Heart left ventricle (tissue), 16 donors: ENCODE measurements around the gene RPRD1A. TPM values are rescaled to one million over a fixed set of nuclear protein-coding genes. Genes with fewer than 3 reads are reported as not detected.

ENCODE experiments used
- ATAC-seq, 4 donors: fragments of 200-7000 bp; cut with Tn5 transposase; one replicate each; pipeline ENCODE4 v1.9.1; 2020 to 2022; ENCODE audit warnings: moderate library complexity in 4 of 4, mild to moderate bottlenecking in 3 of 4, moderate number of reproducible peaks in 1 of 4
- DNase-seq, 5 donors: peaks; one replicate each; pipeline ENCODE4 v3.0.0-alpha.2; 2020
- H3K27ac ChIP-seq, 12 donors: fragments of 200-600 bp; sonication (generic) in 4 of 12; one replicate each; pipeline versions ENCODE4 v1.5.0 to v1.8.0; 2016 to 2022; ENCODE audit warnings: mild to moderate bottlenecking in 2 of 12
- H3K27me3 ChIP-seq, 9 donors: fragments of 200-600 bp; sonication (generic) in 2 of 9; one replicate each; pipeline versions ENCODE4 v1.5.1 to v1.8.0; 2016 to 2022; ENCODE audit warnings: mild to moderate bottlenecking in 3 of 9
- H3K36me3 ChIP-seq, 9 donors: fragments of 200-600 bp; sonication (generic) in 2 of 9; one replicate each; pipeline versions ENCODE4 v1.5.0 to v1.8.0; 2018 to 2022; ENCODE audit warnings: mild to moderate bottlenecking in 2 of 9
- H3K4me1 ChIP-seq, 12 donors: fragments of 200-600 bp; sonication (generic) in 4 of 12; one replicate each; pipeline versions ENCODE4 v1.5.0 to v1.8.0; 2016 to 2022; ENCODE audit warnings: mild to moderate bottlenecking in 3 of 12
- H3K4me3 ChIP-seq, 12 donors: fragments of 200-600 bp; sonication (generic) in 4 of 12; one replicate each; pipeline versions ENCODE4 v1.5.0 to v1.8.0; 2017 to 2022; ENCODE audit warnings: mild to moderate bottlenecking in 9 of 12, moderate library complexity in 4 of 12
- H3K9me3 ChIP-seq, 12 donors: fragments of 200-600 bp; sonication (generic) in 4 of 12; one replicate each; pipeline versions ENCODE4 v1.5.0 to v1.8.0; 2016 to 2022; ENCODE audit warnings: mild to moderate bottlenecking in 1 of 12
- CTCF ChIP-seq, 12 donors: fragments of 200-600 bp; sonication (generic) in 4 of 12; IDR thresholded peaks; one replicate each; pipeline versions ENCODE4 v1.5.0 to v1.8.0; 2018 to 2022; ENCODE audit warnings: antibody characterized with exemption in 12 of 12, mild to moderate bottlenecking in 5 of 12
- POLR2A ChIP-seq, 2 donors: fragments of 450-650 bp; IDR thresholded peaks; one replicate each; pipeline ENCODE4 v1.6.1; 2017; ENCODE audit warnings: antibody characterized with exemption in 2 of 2, mild to moderate bottlenecking in 2 of 2, moderate library complexity in 2 of 2
- WGBS, 4 donors: extraction: QIAGEN DNeasy Blood & Tissue Kit in 2 of 4; methylation state at CpG; one replicate each; pipeline versions ENCODE4 v1.1.5 to v1.1.7; 2013 to 2018; 5-methylcytosine and 5-hydroxymethylcytosine counted together
- intact Hi-C, 10 donors: fragments of 100-400 bp; cut with DNase I; formaldehyde crosslinking; loops; one replicate each; pipeline versions ENCODE4 v1.11.1 to v1.14.2; 2022
- polyA plus RNA-seq, 2 donors: library from polyadenylated mRNA; stranded (reverse); fragments of 200-250 nt; gene quantifications; one replicate each; pipeline ENCODE4 v1.2.3, GENCODE V29; 2013
- total RNA-seq, 9 donors: library from RNA; depleted of rRNA in 2 of 9; stranded (reverse); fragments of >200 nt in 2 of 9; fragmentation: NEBNext Ultra II Directional in 3 of 9; extraction: Animal tissue kit (Norgen Biotek cat#: 25700) in 3 of 9; gene quantifications; one replicate each; pipeline versions ENCODE4 v1.1.0 to v1.2.4, GENCODE V29; 2016 to 2023
- donor health status: ischemic (EF 13 %, LVEDD 7.1; RV severe dilation, severe dysfunction).
- donor health status: healthy with polysubstance abuse.
- donor health status: DM: no; HTN: yes; CAD: no.
- donor health status: DM: no; HTN: no; CAD: no.
- donor health status: ischemic (EF 25% LVEDD 6.9; RV normal size, moderate dysfunction).
- donor health status: ischemic (EF 25% LVEDD 5.7; RV mildly dilated, moderate dysfunction).
- donor health status: healthy.
- donor health status: DM: yes; HTN: yes; CAD: no.
- donor health status: ischemic (EF 35%, LVEDD 5.7; RV mildly dilated, moderate dysfunction).
- donor health status: nonischemic (EF 11% LVEDD 7.7; RV severe dilation, severe dysfunction).
- donor health status: DM: yes; HTN: yes; CAD: no.
- donor health status: PGD.
- donor health status: ischemic (EF 29% LVEDD 5.4; RV normal size, mild dysfunction).
- donor health status: nonischemic (EF 23%, LVEDD 6.1; RV moderate dilation, normal function).

Gene RPRD1A
- total and polyA plus RNA-seq, 11 donors = 22.6 to 59.8 (median 45.3) TPM

- intact Hi-C loops = loop anchor here in 2 of 10 donors (10.0 kb wide), 1 partner anchor 82 kb away; no protein-coding TSS in a partner anchor
- TF ChIP-seq POLR2A (IDR thresholded peaks at IDR 0.05) (no peak), CTCF (IDR thresholded peaks at IDR 0.05) (no peak)
- H3K4me3 ChIP-seq = no peak overlapping the region
- no peaks in the 10 kb centered on the region for H3K36me3 ChIP-seq
- peaks cover 0 to 6% (median 0%) of the 10 kb centered on the region in 12 donors for H3K4me1 ChIP-seq
- no peaks in the 10 kb centered on the region for H3K27me3 ChIP-seq
- no peak for ATAC-seq
- no peak for DNase-seq
- H3K9me3 ChIP-seq = no peaks in the 10 kb centered on the region
- 93 to 98% (median 95%) methylated on average over 2 of the region's 2 CpGs for WGBS, 4 donors
- no peak overlapping the region for H3K27ac ChIP-seq
Measured at GRCh38 chr18:36012891-36013290, 54.5 kb downstream of the RPRD1A start.

GRCh38 chr18:36009214-36009613 lies 58.1 kb downstream of the RPRD1A start:
- no peak for DNase-seq
- TF ChIP-seq POLR2A (IDR thresholded peaks at IDR 0.05) (no peak), CTCF (IDR thresholded peaks at IDR 0.05) (no peak)
- no peaks in the 10 kb centered on the region for H3K36me3 ChIP-seq
- 79 to 84% (median 80%) methylated on average over 3 of the region's 3 CpGs for WGBS, 4 donors
- no peak overlapping the region for H3K27ac ChIP-seq
- no peaks in the 10 kb centered on the region for H3K27me3 ChIP-seq
- intact Hi-C loops = no loop called here
- no peaks in the 10 kb centered on the region for H3K4me1 ChIP-seq
- H3K9me3 ChIP-seq = no peaks in the 10 kb centered on the region
- H3K4me3 ChIP-seq = no peak overlapping the region
- no peak for ATAC-seq

- ATAC-seq (no peak), DNase-seq (no peak)
- Histone ChIP-seq H3K27me3 (no peaks in the 10 kb centered on the region), H3K9me3 (no peaks in the 10 kb centered on the region), H3K4me1 (no peaks in the 10 kb centered on the region), H3K36me3 (no peaks in the 10 kb centered on the region), H3K4me3 (no peak overlapping the region), H3K27ac (no peak overlapping the region)
- TF ChIP-seq CTCF (IDR thresholded peaks at IDR 0.05) = no peak
- no peak for TF ChIP-seq POLR2A (IDR thresholded peaks at IDR 0.05)
- 97 to 100% (median 98%) methylated on average over 2 of the region's 2 CpGs for WGBS, 4 donors
- intact Hi-C loops = no loop called here
Measured at GRCh38 chr18:36006997-36007396, 60.4 kb downstream of the RPRD1A start.

GRCh38 chr18:35999925-36000324 lies 67.4 kb downstream of the RPRD1A start:
- WGBS, 4 donors = 29 to 56% (median 40%) methylated on average over 1 of the region's 1 CpG
- Histone ChIP-seq H3K36me3 (no peaks in the 10 kb centered on the region), H3K27me3 (no peaks in the 10 kb centered on the region), H3K27ac (no peak overlapping the region), H3K9me3 (no peaks in the 10 kb centered on the region), H3K4me3 (no peak overlapping the region), H3K4me1 (peaks cover 0 to 7% (median 0%) of the 10 kb centered on the region in 12 donors)
- no peak for TF ChIP-seq POLR2A (IDR thresholded peaks at IDR 0.05)
- TF ChIP-seq CTCF (IDR thresholded peaks at IDR 0.05) = no peak
- intact Hi-C loops = no loop called here
- ATAC-seq (no peak), DNase-seq (no peak)
